ENCODE measurements around the gene JAM2.
"Not testable (repeated sequence)": the region's sequence is repeated elsewhere in the genome, so short reads cannot be mapped to it uniquely, and the experiment has no call there.

JAM2 gene, protein sequence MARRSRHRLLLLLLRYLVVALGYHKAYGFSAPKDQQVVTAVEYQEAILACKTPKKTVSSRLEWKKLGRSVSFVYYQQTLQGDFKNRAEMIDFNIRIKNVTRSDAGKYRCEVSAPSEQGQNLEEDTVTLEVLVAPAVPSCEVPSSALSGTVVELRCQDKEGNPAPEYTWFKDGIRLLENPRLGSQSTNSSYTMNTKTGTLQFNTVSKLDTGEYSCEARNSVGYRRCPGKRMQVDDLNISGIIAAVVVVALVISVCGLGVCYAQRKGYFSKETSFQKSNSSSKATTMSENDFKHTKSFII

DNA sequence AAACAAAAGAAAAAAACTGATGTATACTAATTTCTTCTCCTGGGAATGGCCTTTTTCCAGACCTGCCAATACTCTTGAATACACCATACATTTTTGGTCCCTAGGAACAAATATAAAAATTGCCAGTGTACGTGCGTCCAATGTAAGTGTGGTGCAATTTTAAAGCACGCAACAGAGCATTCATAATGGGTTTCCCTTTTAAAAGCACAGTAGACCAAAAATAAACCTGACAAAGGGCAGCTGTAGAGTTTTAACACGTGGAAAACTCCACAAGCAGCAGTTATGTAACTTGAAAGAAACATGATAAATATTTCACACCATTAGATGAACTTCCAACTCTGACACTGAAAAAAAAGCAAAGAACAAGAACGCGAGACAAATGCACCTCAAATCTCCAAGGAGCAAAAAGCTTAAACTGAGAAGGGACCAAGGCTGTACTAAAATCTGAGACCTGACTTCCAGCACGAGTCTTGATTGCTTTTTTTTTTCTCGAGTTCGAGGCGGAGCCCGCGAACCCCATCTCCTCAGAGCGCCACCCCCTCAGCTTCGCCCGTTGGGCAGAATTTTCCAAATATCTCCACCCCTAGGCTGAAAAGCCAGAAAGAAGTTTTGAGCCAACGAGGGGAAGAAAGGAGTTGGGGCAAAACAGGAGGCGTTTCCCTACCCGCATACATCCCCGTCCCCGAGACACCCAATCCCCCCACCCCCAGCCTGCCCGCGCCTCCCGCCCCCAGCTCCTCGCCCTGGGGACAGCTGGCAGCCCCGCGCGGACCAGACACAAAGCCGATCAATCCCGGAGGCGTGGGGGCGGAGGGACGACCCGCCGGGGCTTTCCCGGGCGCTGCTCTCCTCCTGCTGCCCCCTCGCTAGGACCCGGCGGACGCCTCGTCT, at the start of gene JAM2:
Gene JAM2 (plus strand): TSS at position 599 of the 891 bp plus-strand sequence. CDS start 564 bp downstream, outside the sequence.
- H3K4me1 Mint-ChIP-seq: peaks cover 15% of the 10 kb centered on the region
- peak within 1 kb of the TSS; percentile 72 for H3K4me3 Mint-ChIP-seq
- H3K9me3 Mint-ChIP-seq: no peaks in the 10 kb centered on the region
- ATAC-seq (replicated peaks; ENCODE audit: extremely low read depth, poor library complexity, severe bottlenecking) (peak; percentile 50), DNase-seq (ENCODE audit: low spot score in 2 of 2) (no peak)
- peak within 1 kb of the TSS; percentile 22 for H3K27ac Mint-ChIP-seq (ENCODE audit: low read depth)
- H3K36me3 Mint-ChIP-seq (ENCODE audit: insufficient read depth): peaks cover 1% of the 10 kb centered on the region
- peaks cover 59% of the 10 kb centered on the region for H3K27me3 Mint-ChIP-seq

GRCh38 chr21:25589887-25590286, 49.2 kb upstream of the JAM2 start:
- Mint-ChIP-seq H3K4me3 (no peak overlapping the region), H3K36me3 (ENCODE audit: insufficient read depth) (peaks cover 58% of the 10 kb centered on the region), H3K27me3 (no peaks in the 10 kb centered on the region), H3K27ac (ENCODE audit: low read depth) (peak overlapping the region; percentile 9), H3K9me3 (no peaks in the 10 kb centered on the region), H3K4me1 (peaks cover 15% of the 10 kb centered on the region)
- DNase-seq (ENCODE audit: low spot score in 2 of 2) (no peak), ATAC-seq (replicated peaks; ENCODE audit: extremely low read depth, poor library complexity, severe bottlenecking) (no peak)

DNA sequence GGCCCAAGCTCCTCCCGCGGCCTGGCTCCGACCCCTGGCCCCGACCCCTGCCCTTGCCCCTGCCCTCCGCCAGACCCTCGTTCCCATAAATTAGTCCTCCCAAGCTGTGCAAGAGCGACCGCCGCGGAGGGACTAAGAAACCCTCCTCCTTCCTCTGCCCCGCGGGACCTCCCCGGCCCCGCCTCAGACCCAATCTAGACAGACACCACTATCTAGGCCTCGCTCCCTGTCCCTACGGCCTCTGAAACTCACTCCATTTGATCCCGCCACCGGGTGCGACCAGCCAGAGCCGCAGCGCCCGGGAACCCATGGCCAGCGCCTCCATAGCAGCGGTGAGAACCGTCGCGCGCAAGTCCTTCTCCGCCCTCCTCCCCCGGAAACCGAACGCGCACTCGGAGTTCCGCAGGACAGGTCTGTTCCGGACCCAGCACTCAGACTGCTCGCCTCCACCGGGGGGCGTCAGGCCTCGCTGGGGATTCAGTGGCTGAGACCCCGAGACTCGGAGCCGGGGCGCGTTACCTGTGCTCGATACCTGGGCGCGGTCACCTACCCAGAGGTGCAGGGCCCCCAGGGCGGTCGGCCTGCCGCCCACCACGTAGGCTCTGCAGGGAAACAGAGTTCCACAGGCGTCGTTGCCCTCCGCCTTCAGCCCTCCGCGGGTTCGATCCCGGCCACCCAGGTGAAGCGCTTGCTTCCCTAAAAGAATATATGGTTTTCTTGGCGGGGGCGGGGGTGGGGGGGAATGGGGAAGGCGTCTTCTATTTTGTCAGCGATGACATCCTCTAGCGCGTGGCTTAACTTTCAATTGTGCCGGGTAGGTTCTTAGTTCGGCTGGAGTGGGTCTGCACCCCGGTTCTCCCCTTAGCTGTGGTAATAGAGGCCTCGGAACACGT, 31.7 kb upstream of the JAM2 start, which contains the start of gene MRPL39:
Gene MRPL39 (minus strand): TSS at position 331 of the 893 bp plus-strand sequence. CDS start 6 bp downstream, at position 325.
- ATAC-seq (replicated peaks; ENCODE audit: extremely low read depth, poor library complexity, severe bottlenecking) (peak; percentile 86), DNase-seq (ENCODE audit: low spot score in 2 of 2) (peak; percentile 76 to 77)
- Mint-ChIP-seq H3K9me3 (no peaks in the 10 kb centered on the region), H3K27ac (ENCODE audit: low read depth) (peak within 1 kb of the TSS; percentile 100), H3K4me3 (peak within 1 kb of the TSS; percentile 99), H3K27me3 (no peaks in the 10 kb centered on the region), H3K36me3 (ENCODE audit: insufficient read depth) (peaks cover 25% of the 10 kb centered on the region), H3K4me1 (peaks cover 28% of the 10 kb centered on the region)

- H3K27me3 Mint-ChIP-seq: no peaks in the 10 kb centered on the region
- H3K36me3 Mint-ChIP-seq (ENCODE audit: insufficient read depth): peaks cover 19% of the 10 kb centered on the region
- H3K4me1 Mint-ChIP-seq: peaks cover 22% of the 10 kb centered on the region
- no peaks in the 10 kb centered on the region for H3K9me3 Mint-ChIP-seq
- ATAC-seq (replicated peaks; ENCODE audit: extremely low read depth, poor library complexity, severe bottlenecking): peak; percentile 79
- peak overlapping the region; percentile 100 for H3K27ac Mint-ChIP-seq (ENCODE audit: low read depth)
- H3K4me3 Mint-ChIP-seq: peak overlapping the region; percentile 99
- peak; percentile 53 to 68 for DNase-seq (ENCODE audit: low spot score in 2 of 2)
Observed at GRCh38 chr21:25608044-25608737, 30.9 kb upstream of the JAM2 start.

- H3K27me3 Mint-ChIP-seq: no peaks in the 10 kb centered on the region
- ATAC-seq (replicated peaks; ENCODE audit: extremely low read depth, poor library complexity, severe bottlenecking) (no peak), DNase-seq (ENCODE audit: low spot score in 2 of 2) (no peak)
- no peaks in the 10 kb centered on the region for H3K36me3 Mint-ChIP-seq (ENCODE audit: insufficient read depth)
- H3K27ac Mint-ChIP-seq (ENCODE audit: low read depth): no peak overlapping the region
- H3K4me3 Mint-ChIP-seq: no peak overlapping the region
- no peaks in the 10 kb centered on the region for H3K9me3 Mint-ChIP-seq
- H3K4me1 Mint-ChIP-seq: no peaks in the 10 kb centered on the region
Observed at GRCh38 chr21:25614441-25614840, 24.6 kb upstream of the JAM2 start.

DNA sequence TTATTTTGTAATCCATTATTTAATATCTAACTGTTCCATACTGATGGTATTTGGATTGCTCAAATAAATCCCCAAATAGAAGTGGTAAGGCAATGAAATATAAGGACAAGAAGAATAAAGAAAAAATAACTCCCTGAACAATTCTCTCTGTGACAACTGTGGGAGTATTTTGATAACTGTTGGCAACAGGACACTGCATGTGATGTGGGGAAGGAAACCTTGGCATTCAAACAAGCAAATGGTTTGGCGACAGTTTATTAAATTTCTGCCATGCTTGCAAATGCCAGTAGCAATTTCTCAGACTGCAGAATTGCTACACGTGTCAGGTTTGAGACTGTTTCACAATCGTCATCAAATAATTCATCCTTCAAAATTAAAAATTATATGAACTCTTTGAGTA, 23.2 kb upstream of the JAM2 start:
- no peak for ATAC-seq (replicated peaks; ENCODE audit: extremely low read depth, poor library complexity, severe bottlenecking)
- no peaks in the 10 kb centered on the region for H3K27me3 Mint-ChIP-seq
- H3K9me3 Mint-ChIP-seq: no peaks in the 10 kb centered on the region
- H3K27ac Mint-ChIP-seq (ENCODE audit: low read depth): no peak overlapping the region
- no peak overlapping the region for H3K4me3 Mint-ChIP-seq
- H3K4me1 Mint-ChIP-seq: no peaks in the 10 kb centered on the region
- no peak for DNase-seq (ENCODE audit: low spot score in 2 of 2)
- H3K36me3 Mint-ChIP-seq (ENCODE audit: insufficient read depth): peaks cover 2% of the 10 kb centered on the region

GRCh38 chr21:25619198-25619597, 19.9 kb upstream of the JAM2 start:
- Mint-ChIP-seq H3K4me1 (no peaks in the 10 kb centered on the region), H3K4me3 (no peak overlapping the region)
- DNase-seq (ENCODE audit: low spot score in 2 of 2): no peak

DNA sequence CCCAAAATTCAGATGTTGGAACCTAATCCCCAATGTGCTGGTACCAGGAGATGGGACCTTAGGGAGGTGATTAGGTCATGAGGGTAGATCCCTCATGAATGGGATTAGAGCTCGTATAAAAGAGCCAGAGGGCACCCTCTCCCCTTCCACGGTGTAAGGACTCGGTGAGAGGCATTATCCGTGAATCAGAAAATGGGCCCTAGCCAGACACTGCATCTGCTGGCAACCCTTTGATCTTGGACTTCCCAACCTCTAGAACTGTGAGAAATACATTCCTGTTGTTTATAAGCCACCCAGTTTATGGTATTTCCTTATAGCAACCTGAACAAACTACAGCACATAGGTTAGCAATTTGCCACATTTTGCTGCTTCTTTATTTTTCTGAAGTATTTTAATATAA, 14.5 kb upstream of the JAM2 start:
- H3K27me3 Mint-ChIP-seq: no peaks in the 10 kb centered on the region
- no peak overlapping the region for H3K4me3 Mint-ChIP-seq
- H3K27ac Mint-ChIP-seq (ENCODE audit: low read depth): no peak overlapping the region
- peaks cover 2% of the 10 kb centered on the region for H3K36me3 Mint-ChIP-seq (ENCODE audit: insufficient read depth)
- H3K4me1 Mint-ChIP-seq: no peaks in the 10 kb centered on the region
- ATAC-seq (replicated peaks; ENCODE audit: extremely low read depth, poor library complexity, severe bottlenecking): no peak
- H3K9me3 Mint-ChIP-seq: no peaks in the 10 kb centered on the region
- DNase-seq (ENCODE audit: low spot score in 2 of 2): no peak

More at GRCh38 chr21:25619198-25619597, 19.9 kb upstream of the JAM2 start:
- H3K27me3 Mint-ChIP-seq: no peaks in the 10 kb centered on the region
- no peak overlapping the region for H3K27ac Mint-ChIP-seq (ENCODE audit: low read depth)
- H3K9me3 Mint-ChIP-seq: no peaks in the 10 kb centered on the region
- peaks cover 2% of the 10 kb centered on the region for H3K36me3 Mint-ChIP-seq (ENCODE audit: insufficient read depth)
- no peak for ATAC-seq (replicated peaks; ENCODE audit: extremely low read depth, poor library complexity, severe bottlenecking)

GRCh38 chr21:25625036-25625435, 14.0 kb upstream of the JAM2 start:
- Mint-ChIP-seq H3K4me3 (no peak overlapping the region), H3K27ac (ENCODE audit: low read depth) (no peak overlapping the region), H3K27me3 (no peaks in the 10 kb centered on the region), H3K9me3 (no peaks in the 10 kb centered on the region), H3K36me3 (ENCODE audit: insufficient read depth) (peaks cover 2% of the 10 kb centered on the region), H3K4me1 (no peaks in the 10 kb centered on the region)
- ATAC-seq (replicated peaks; ENCODE audit: extremely low read depth, poor library complexity, severe bottlenecking): no peak
- no peak for DNase-seq (ENCODE audit: low spot score in 2 of 2)

DNA sequence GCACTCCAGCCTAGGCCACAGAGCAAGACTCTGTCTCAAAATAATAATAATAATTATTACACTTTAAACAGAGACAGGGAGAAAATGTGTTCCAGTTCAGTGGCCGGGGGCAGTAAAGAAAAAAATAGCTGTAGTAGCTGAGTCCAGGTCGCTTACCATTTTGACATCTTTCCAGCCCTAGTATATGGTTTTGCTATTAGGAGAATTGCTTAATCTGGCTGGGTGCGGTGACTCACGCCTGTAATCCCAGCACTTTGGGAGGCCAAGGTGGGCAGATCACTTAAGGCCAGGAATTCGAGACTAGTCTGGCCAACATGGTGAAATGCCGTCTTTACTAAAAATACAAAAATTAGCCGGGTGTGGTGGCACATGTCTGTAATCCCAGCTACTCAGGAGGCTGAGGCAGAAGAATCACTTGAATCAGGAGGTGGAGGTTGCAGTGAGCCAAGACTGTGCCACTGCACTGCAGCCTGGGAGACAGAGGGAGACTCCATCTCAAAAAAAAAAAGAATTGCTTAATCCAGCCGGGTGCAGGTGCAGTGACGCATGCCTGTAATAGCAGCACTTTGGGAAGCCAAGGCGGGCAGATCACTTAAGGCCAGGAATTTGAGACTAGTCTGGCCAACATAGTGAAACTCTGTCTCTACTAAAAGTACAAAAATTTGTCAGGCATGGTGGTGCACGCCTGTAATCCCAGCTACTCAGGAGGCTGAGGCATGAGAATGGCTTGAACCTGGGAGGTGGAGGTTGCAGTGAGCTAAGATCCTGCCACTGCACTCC, 13.1 kb upstream of the JAM2 start:
- H3K9me3 Mint-ChIP-seq; H3K4me1 Mint-ChIP-seq; H3K4me3 Mint-ChIP-seq; H3K27ac Mint-ChIP-seq (ENCODE audit: low read depth); H3K36me3 Mint-ChIP-seq (ENCODE audit: insufficient read depth); DNase-seq (ENCODE audit: low spot score in 2 of 2); H3K27me3 Mint-ChIP-seq; ATAC-seq (replicated peaks; ENCODE audit: extremely low read depth, poor library complexity, severe bottlenecking): not testable (repeated sequence)

DNA sequence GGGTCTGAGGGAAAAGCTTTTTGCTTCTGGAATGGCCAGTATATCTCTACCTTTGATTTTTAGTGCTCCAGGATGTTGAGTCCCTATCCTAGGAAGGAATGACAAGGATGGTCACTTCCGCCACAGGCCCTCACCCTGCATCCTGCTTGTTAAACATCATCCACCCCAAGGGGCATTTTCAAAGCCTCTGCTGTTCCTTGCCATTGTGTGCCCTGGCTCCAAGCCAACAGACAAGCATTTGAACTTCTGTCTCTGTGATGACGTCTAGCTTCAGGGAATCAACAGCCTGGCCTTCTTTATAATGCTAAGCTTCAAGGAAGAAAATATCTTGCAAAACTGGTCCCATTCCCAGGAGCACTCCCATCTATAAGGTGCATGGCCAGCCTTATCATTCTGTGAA, 12.3 kb upstream of the JAM2 start:
- H3K4me3 Mint-ChIP-seq: no peak overlapping the region
- ATAC-seq (replicated peaks; ENCODE audit: extremely low read depth, poor library complexity, severe bottlenecking) (no peak), DNase-seq (ENCODE audit: low spot score in 2 of 2) (no peak)
- no peaks in the 10 kb centered on the region for H3K27me3 Mint-ChIP-seq
- H3K27ac Mint-ChIP-seq (ENCODE audit: low read depth): no peak overlapping the region
- no peaks in the 10 kb centered on the region for H3K4me1 Mint-ChIP-seq
- no peaks in the 10 kb centered on the region for H3K36me3 Mint-ChIP-seq (ENCODE audit: insufficient read depth)
- no peaks in the 10 kb centered on the region for H3K9me3 Mint-ChIP-seq
